T-helper 2 cell (primary cell): ENCODE data around the gene PMS1.
"Not testable (repeated sequence)": the region's sequence is repeated elsewhere in the genome, so short reads cannot be mapped to it uniquely, and the experiment has no call there.

Experiments used
- DNase-seq, 5 experiments: peaks; one replicate each; pipeline versions ENCODE4 v3.0.0 to v3.0.0-alpha.2; 2012 to 2022

The PMS1 gene

DNA sequence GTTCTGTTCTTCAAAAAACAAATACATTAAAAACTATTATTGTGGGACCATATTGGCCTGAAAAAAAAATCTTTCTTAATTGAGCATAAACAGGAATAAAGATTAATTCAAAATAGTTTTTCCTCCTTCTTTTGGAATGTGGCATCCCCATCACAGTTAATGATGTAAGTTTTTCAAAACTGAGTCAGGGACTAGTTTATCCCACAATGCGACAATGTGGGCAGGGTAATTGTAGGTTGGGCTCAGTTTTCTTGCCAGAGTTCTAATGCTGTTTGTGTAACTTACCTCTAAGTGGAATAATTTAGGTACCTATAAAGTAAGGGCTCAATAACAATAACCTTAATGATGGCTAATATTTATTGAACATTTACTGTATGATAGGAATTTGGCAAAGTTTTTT, 82.0 kb downstream of the PMS1 start:
- no peak for DNase-seq

DNA sequence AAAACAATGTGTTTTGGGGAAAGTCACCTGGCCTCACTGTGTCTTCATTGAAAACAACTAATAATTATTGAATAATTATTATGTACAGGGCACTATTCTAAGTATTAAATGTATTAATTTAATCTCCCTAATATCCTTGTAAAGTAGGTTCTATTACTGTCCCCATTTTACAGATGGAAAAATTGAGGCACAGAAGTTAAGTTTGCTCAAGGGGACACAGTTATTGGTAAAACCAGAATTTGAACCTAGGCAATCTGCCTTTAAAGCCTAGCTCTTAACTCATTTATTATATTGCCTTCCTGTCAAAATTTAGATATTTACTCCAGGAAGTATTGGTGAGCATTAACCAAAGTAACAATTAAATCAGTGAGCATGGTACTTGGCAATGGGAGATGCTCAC, 84.6 kb downstream of the PMS1 start:
- no peak for DNase-seq

DNA sequence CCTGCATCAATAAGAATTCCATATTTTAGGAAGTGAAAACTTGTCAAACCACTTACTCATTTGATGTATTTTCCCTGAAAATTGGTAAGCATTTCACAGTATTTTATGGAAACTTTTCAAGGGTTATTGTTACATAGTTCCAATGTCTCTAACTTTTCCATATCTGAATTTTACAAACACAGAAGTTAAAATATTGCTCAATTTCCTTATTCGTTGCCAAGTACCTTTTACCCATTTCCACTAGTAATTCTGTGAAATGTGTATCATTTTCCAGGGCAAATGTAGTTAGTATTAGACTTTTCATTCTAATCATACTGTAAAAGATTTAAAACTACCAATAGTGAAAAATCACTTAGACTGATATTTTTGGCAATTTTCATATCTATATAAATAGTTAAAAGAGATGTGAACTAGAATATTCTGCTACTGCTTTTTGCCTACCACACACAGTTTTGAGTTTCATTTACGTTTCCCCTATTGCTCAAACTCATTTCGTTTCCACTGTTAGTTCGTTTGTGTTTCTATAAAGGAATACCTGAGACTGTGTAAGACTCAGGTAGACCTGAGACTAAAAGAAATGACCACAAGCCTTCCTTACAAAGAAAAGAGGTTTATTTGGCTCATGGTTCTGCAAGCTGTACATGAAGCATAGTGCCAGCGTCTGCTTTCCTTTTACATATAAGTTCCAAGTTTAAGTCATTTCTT, 86.3 kb downstream of the PMS1 start:
- no peak for DNase-seq

DNA sequence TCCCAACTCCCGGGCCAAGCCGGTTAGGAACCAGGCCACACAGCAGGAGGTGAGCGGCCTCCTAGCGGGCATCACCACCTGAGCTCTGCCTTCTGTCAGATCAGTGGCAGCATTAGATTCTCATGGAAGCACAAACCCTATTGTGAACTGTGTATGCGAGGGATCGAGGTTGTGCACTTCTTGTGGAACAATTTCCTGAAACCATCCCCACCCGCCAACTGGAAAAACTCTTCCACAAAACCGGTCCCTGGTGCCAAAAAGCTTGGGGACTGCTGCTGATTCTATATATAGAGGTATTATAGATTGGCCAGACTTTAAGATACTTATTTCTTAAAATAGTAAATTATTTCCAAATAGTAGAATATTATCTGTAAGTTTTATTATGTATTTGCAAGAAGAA, 89.4 kb downstream of the PMS1 start:
- DNase-seq = no peak

DNA sequence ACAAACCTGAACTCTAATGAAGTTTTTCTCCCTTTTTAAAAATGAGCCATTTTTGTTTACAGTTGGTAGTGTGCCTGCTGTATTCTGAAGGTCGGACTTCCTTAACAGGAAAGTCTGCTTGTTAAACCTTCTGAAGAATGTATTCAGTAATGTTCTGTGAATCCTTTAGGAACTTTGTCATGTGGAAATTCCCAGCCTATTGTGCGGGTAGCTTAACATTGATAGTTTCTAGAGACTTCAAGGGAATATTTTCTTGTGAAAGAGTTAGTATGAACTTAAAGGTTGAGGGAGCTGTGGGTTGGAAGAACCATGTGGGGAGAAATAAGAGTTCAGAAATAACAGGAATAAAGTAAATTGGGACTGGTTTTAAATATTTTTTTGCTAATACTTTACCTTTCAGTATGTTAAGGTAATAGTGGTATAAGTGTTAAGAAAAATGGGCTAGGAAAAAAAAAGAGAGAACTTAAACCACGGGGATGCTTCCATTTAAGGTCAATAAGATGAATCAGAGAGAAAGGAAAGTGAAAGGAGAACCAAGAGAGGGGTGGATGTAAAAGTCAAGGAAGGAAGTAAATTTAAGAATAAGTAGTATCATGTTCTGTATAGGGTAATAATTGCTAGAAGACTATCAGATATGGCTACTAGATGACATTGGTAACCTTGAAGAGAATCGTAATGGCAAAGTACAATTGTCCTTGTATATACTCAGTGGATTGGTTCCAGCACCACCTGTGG, 90.5 kb downstream of the PMS1 start:
- peak in 1 of 5 experiments; percentile 25 for DNase-seq

DNA sequence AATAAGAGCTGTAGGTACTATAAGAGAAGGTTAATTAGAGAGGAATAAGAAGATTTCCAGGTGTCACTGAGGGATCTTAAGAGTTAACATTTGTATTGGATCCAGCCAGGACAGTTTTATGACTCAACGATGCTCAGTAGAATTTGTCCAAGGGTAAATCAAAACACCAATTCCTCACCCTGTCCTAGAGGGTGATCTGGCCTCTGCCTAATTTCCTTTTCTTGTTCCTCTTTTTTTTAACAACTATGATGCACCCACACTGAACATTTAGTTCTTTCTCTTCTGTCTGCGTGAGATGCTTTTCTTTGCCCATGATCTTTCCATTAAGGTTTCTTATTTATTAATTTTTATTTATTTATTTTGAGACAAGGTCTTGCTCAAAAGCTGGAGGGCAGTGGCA, 92.0 kb downstream of the PMS1 start:
- no peak for DNase-seq

DNA sequence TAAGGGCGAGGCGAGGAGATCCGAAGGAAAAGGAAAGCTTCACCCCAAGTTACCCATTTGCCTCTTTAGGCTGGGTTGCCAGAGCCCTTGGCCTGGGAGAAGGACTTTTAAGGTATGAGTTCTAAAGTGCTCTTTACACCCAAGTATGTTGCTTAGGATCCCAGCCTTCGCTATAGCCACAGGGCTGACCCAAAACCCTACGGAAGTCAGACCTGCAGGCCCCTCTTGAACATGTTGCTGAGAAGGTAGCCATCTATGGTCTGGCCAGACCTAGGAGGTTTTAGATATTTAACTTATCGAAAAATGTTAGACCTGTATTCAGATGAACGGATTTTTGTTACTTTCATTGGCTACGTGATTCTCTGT, 95.4 kb downstream of the PMS1 start:
- no peak for DNase-seq

DNA sequence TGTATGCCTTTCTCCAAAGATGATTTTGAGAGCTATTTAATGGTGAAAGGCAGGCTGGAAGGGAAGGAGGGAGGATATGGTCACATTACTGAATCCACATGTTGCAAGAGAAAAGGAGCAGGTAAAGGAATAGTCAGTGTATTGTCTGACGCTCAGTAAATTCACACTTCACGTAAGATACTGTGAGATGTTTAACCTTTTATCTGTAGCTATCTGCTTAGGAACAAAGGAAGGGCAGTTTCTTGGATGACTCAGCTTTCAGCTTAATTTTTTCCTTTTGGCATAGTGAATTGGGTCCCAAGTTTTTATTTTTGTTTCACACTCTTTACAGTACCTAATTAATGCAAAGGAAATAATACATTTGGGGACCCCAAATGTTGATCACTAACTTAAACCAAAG, 96.2 kb downstream of the PMS1 start:
- DNase-seq = no peak

DNA sequence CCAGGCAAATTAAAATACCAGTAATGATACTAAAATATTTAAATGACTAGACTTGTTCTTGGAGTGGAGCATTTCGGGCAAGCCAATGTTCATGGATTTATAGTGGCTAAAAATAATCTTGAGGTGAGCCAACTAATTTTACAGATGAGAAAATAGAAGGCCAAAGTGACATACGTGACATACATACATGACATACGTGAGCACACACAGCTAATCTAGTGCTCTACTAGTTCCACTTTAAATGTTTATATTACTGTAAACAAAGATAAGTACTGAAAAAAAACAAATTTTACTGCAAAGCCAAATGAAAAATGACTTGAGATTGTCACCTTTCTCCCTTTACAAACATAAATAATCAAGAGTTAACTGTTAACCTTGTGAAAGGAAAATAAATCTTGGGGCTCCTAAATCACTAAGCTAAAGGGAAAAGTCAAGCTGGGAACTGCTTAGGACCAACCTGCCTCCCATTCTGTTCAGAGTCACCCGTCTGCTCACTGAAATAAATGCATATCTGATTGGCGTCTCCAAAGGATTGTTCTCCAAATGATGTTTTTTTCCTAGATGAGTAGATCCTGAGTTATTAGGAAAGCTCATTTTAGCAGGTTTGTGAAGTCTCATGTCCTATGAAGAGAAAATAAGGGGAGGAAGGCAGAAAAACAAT, 96.7 kb downstream of the PMS1 start:
- DNase-seq = no peak

DNA sequence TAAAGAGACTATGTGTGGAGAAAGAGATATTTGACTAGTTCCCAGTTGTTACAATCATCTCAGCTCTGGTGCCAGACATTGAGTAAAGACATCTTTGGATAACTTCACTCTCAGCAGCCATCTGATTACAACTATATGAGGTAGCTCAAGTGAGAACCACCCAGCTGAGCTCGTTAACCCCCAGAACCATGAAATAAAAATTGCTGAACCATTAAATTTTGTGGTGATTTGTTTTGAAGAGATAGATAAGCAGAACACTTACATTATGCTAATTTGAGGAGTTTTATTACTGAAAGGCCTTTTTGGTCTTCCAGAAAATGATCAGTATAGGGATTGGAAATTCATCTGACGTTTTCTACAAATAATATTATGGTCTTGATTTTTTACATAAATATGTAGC, 101.1 kb downstream of the PMS1 start:
- no peak for DNase-seq

DNA sequence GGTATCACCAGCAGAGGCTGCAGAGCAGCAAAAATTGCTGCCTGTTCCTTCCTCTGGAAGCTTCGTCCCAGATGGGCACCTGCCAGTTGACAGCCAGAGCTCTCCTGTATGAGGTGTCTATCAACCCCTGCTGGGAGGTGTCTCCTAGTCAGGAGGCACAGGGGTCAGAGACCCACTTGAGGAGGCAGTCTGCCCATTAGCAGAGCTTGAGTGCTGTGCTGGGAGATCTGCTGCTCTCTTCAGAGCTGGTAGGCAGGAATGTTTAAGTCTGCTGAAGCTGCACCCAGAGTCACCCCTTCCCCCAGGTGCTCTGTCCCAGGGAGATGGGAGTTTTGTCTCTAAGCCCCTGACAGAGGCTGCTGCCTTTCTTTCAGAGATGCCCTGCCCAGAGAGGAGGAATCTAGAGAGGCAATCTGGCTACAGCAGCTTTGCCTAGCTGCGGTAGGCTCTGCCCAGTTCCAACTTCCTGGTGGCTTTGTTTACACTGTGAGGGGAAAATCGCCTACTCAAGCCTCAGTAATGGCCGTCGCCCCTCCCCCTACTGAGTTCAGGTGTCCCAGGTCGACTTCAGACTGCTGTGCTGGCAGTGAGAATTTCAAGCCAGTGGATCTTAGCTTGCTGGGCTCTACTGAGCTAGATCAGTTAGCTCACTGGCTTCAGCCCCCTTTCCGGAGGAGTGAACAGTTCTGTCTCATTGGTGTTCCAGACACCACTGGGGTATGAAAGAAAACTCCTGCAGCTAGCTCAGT, 108.5 kb downstream of the PMS1 start:
- DNase-seq = not testable (repeated sequence)

DNA sequence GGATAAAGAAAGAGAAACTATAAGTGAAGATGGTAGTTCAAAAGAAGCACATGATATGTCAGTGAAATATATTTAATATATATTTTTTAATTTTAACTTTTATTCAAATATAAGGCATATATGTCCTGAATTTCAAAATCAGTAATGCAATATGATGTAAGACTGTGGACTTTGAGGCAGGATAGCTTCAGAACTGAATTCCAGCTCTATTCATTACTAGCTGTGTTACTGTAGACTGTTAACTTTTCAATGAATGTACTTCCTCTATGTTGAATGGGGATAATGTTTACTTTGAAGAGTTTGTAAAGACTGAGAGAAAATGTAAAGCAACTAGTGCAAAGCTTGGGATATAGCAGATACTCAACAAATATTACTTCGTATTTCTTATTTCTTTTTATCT, 112.6 kb downstream of the PMS1 start:
- no peak for DNase-seq

DNA sequence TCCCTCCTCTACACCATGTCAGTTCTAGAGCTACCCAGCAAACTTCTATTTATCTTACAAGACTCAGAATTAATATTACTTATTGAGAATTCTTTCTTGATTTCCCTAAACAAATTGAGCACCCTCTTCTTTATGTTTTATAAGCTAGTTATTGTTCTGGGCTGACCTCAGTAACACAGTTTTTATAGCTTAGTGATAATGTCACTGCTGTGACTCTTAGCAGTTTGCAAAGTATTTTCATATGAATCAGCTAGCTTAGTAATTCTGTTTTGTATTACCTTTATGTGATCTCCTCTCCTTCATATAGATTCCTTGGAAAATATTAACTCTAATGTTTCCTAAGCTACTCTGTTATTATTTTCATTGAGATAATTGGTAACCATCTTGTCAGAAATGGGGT, 114.9 kb downstream of the PMS1 start:
- no peak for DNase-seq

DNA sequence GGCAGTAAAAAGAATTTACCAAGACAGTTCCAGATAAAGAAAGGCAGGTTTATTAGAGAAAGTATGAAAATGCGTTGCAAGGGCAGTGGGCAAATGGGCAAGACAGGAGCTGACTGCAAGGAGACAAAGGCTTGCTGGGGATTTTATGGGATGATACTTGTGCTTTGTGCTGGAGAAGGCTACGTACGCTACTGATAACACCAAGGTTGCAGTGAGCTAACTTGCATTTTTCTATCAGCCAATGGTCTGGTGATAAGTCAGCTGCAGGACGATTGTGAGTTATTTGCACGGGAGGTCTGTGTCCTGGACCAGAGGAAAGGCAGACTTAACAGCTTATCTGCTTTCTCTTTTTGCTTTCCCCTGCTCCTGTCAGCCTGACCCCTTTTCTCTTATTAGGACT, 116.5 kb downstream of the PMS1 start:
- DNase-seq = no peak

DNA sequence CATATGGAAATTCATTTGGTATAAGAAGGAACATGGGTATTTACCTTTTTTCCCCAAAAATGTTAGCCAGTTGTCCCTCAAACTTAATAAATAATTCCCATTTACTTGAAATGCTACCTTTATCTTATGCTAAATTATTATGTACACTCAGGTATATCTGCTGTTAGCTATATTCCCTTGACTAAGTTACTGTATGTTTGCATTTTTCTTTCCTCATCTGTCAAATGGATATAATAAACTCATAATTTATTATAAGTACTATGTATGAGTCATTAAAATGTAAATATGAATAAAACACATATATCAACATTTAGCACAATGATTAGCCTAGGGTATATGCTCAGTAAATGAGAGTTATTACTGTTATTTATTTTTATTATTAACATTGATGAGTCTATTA, 117.4 kb downstream of the PMS1 start:
- DNase-seq = no peak

DNA sequence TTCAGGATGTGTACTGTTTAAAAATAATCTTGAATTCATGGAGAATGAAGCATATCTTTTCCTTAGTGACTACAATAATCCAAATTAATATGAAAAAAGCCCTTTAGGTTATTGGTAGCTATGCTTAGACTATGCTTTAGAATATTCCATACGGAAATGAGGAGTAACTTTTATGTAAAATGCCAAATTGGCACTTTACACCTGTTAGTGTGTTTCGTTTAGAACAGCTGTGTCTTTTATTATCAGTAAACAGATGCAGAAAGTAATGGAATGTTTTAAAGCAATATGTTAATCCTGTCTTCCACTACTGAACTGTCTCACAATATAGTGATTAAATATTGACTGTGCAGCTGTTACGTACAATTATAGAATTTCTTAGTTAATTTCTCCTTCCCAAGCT, 129.6 kb downstream of the PMS1 start:
- no peak for DNase-seq

DNA sequence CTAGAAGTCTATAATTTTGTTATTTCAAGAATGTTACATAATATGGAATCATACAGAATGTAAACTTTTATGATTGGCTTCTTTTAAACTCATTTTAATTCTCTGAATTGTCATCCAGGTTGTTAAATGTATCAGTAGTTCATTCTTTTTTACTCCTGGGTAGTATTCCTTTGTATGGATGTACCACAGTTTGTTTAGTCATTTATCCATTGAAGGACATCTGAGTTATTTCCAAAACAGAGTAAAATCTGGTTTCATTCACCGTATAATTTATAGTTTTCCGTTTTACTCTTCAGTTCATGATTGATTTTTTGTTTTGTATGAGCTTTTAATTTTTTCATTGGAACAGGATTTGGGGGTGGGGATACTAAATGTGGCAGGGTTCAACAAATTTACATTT, 132.4 kb downstream of the PMS1 start:
- DNase-seq = no peak
